GM18499 (cell line): ENCODE results near the gene SLC8B1.
"Not testable (repeated sequence)": the region's sequence is repeated elsewhere in the genome, so short reads cannot be mapped to it uniquely, and the experiment has no call there.

Source experiments
- ATAC-seq: cut with Tn5 transposase; IDR thresholded peaks from one replicate; pipeline ENCODE4 v1.9.1; 2021; ENCODE audit warnings: moderate number of reproducible peaks; ENCODE audit not compliant: insufficient read depth, unreplicated experiment

The SLC8B1 gene

GRCh38 chr12:113358381-113359132 is 23.6 kb upstream of the SLC8B1 start, which contains the start of gene PLBD2:
Gene PLBD2 (plus strand): TSS chr12:113358587. CDS start chr12:113358601, 14 bp downstream.
- peak; percentile 63 for ATAC-seq

- ATAC-seq = not testable (repeated sequence)
These were observed 19.3 kb upstream of the SLC8B1 start for GRCh38 chr12:113354192-113354591.

GRCh38 chr12:113351089-113351488 is 16.2 kb upstream of the SLC8B1 start:
- ATAC-seq = no peak

GRCh38 chr12:113348849-113349536 is 14.1 kb upstream of the SLC8B1 start:
- ATAC-seq = no peak

GRCh38 chr12:113347892-113348291 is 13.0 kb upstream of the SLC8B1 start:
- no peak for ATAC-seq

GRCh38 chr12:113347107-113347506 is 12.2 kb upstream of the SLC8B1 start:
- no peak for ATAC-seq

- ATAC-seq = no peak
These were observed 11.4 kb upstream of the SLC8B1 start for GRCh38 chr12:113346353-113346752.

GRCh38 chr12:113345318-113345717 is 10.4 kb upstream of the SLC8B1 start:
- ATAC-seq = no peak

GRCh38 chr12:113341535-113341934 is 6.6 kb upstream of the SLC8B1 start:
- ATAC-seq = no peak

- ATAC-seq = no peak
These were observed 5.2 kb upstream of the SLC8B1 start for GRCh38 chr12:113340061-113340460.

- no peak for ATAC-seq
These were observed 4.6 kb upstream of the SLC8B1 start for GRCh38 chr12:113339540-113339939.

- ATAC-seq = no peak
These were observed 778 bp downstream of the SLC8B1 start for GRCh38 chr12:113333877-113334785.

- no peak for ATAC-seq
These were observed 1.5 kb downstream of the SLC8B1 start for GRCh38 chr12:113333418-113333750.

- no peak for ATAC-seq
These were observed 2.1 kb downstream of the SLC8B1 start for GRCh38 chr12:113332688-113333417.

- no peak for ATAC-seq
These were observed 4.4 kb downstream of the SLC8B1 start for GRCh38 chr12:113330505-113330904.

- ATAC-seq = no peak
These were observed 5.0 kb downstream of the SLC8B1 start for GRCh38 chr12:113329791-113330417.

GRCh38 chr12:113329022-113329790 is 5.7 kb downstream of the SLC8B1 start:
- ATAC-seq = no peak

GRCh38 chr12:113328368-113328889 is 6.5 kb downstream of the SLC8B1 start:
- ATAC-seq = no peak
